HEK293 (cell line): ENCODE measurements around the gene OVOL2.

Experiments used
- CTCF ChIA-PET: fragments of 350-600 bp; formaldehyde crosslinking; extraction: SDS; loops from one replicate; lab custom pipeline; 2021; ENCODE audit warnings: antibody characterized with exemption; lab: Yijun Ruan, JAX
- POLR2A ChIA-PET: fragments of 300-600 bp; formaldehyde crosslinking; extraction: SDS; loops from one replicate; lab custom pipeline; 2020; ENCODE audit warnings: antibody characterized with exemption, inconsistent platforms; lab: Yijun Ruan, JAX
- H3K27ac ChIP-seq: fragments of 200-500 bp; sonication (Bioruptor generic); 2 replicates; pipeline ENCODE4 v1.5.1; 2014; ENCODE audit warnings: low read depth, low read length, control low read depth, inconsistent platforms; ENCODE audit errors: extremely low read depth
- H3K36me3 ChIP-seq, 2 experiments: fragments of 200-500 bp in 1 of 2; sonication (Bioruptor generic) in 1 of 2; 1 replicate in 1 of 2; 2 replicates in 1 of 2; pipeline ENCODE4 v1.5.1; 2014 to 2017; ENCODE audit warnings: inconsistent platforms in 2 of 2, low read length in 2 of 2; ENCODE audit not compliant: control insufficient read depth in 2 of 2, insufficient read depth in 1 of 2
- H3K4me1 ChIP-seq: fragments of 200-500 bp; sonication (Bioruptor generic); 2 replicates; pipeline ENCODE4 v1.5.1; 2014; ENCODE audit warnings: mild to moderate bottlenecking, low read length, inconsistent platforms; ENCODE audit not compliant: control insufficient read depth, insufficient read depth
- H3K4me3 ChIP-seq: 2 replicates; pipeline ENCODE4 v1.5.1; 2011; ENCODE audit warnings: low read depth, mild to moderate bottlenecking, control low read depth, low read length, moderate library complexity
- H3K9me3 ChIP-seq: fragments of 200-500 bp; sonication (Bioruptor generic); 2 replicates; pipeline ENCODE4 v1.5.1; 2014; ENCODE audit warnings: low read depth, low read length, inconsistent platforms; ENCODE audit not compliant: control insufficient read depth, insufficient read depth
- FEZF1 ChIP-seq: fragments of 450-650 bp; formaldehyde crosslinking; IDR thresholded peaks from 2 replicates; pipeline ENCODE4 v1.5.1; 2016; ENCODE audit warnings: missing biosample characterization, missing genetic modification characterization
- GLI4 ChIP-seq: fragments of 450-650 bp; formaldehyde crosslinking; IDR thresholded peaks from 2 replicates; pipeline ENCODE4 v1.5.1; 2016; ENCODE audit warnings: missing biosample characterization, missing genetic modification characterization
- IKZF3 ChIP-seq: fragments of 450-650 bp; IDR thresholded peaks from 2 replicates; pipeline ENCODE4 v1.5.0; 2018; ENCODE audit warnings: missing biosample characterization, mild to moderate bottlenecking, missing genetic modification characterization, moderate library complexity
- MYNN ChIP-seq: fragments of 450-650 bp; formaldehyde crosslinking; IDR thresholded peaks from 2 replicates; pipeline ENCODE4 v1.5.1; 2016; ENCODE audit warnings: missing biosample characterization, missing genetic modification characterization, borderline replicate concordance
- TRIM28 ChIP-seq: IDR thresholded peaks from 2 replicates; pipeline ENCODE4 v1.6.1; 2011; ENCODE audit warnings: low read length, control low read depth, borderline replicate concordance
- WT1 ChIP-seq: fragments of 450-650 bp; formaldehyde crosslinking; IDR thresholded peaks from 2 replicates; pipeline ENCODE4 v1.5.1; 2016; ENCODE audit warnings: missing biosample characterization, missing genetic modification characterization
- YY2 ChIP-seq: fragments of 450-650 bp; formaldehyde crosslinking; IDR thresholded peaks from 2 replicates; pipeline ENCODE4 v1.5.1; 2016; ENCODE audit warnings: missing biosample characterization, missing genetic modification characterization
- ZBTB20 ChIP-seq: fragments of 450-650 bp; formaldehyde crosslinking; IDR thresholded peaks from 2 replicates; pipeline ENCODE4 v1.5.1; 2016; ENCODE audit warnings: missing biosample characterization, missing genetic modification characterization
- ZBTB26 ChIP-seq: fragments of 450-650 bp; formaldehyde crosslinking; optimal IDR thresholded peaks from 2 replicates; pipeline ENCODE3; 2016; ENCODE audit warnings: missing biosample characterization, mild to moderate bottlenecking, missing genetic modification characterization
- ZFP3 ChIP-seq: fragments of 450-650 bp; formaldehyde crosslinking; IDR thresholded peaks from 2 replicates; pipeline ENCODE4 v1.5.1; 2016; ENCODE audit warnings: low read depth, missing biosample characterization, missing genetic modification characterization
- ZFP41 ChIP-seq: fragments of 450-650 bp; formaldehyde crosslinking; IDR thresholded peaks from 2 replicates; pipeline ENCODE4 v1.5.1; 2016; ENCODE audit warnings: missing biosample characterization, missing genetic modification characterization, borderline replicate concordance
- ZIC2 ChIP-seq: fragments of 450-650 bp; formaldehyde crosslinking; IDR thresholded peaks from 2 replicates; pipeline ENCODE4 v1.5.1; 2016; ENCODE audit warnings: missing biosample characterization, missing genetic modification characterization
- ZNF138 ChIP-seq: fragments of 450-650 bp; formaldehyde crosslinking; IDR thresholded peaks from 2 replicates; pipeline ENCODE4 v1.5.1; 2016; ENCODE audit warnings: missing biosample characterization, missing genetic modification characterization, borderline replicate concordance
- ZNF354C ChIP-seq: fragments of 450-650 bp; formaldehyde crosslinking; IDR thresholded peaks from 2 replicates; pipeline ENCODE4 v1.5.1; 2016; ENCODE audit warnings: missing biosample characterization, missing genetic modification characterization, low read depth, borderline replicate concordance
- ZNF37A ChIP-seq: fragments of 450-650 bp; IDR thresholded peaks from 2 replicates; pipeline ENCODE4 v1.5.1; 2018; ENCODE audit warnings: missing biosample characterization, missing genetic modification characterization
- ZNF473 ChIP-seq: fragments of 450-650 bp; formaldehyde crosslinking; IDR thresholded peaks from 2 replicates; pipeline ENCODE4 v1.5.1; 2017; ENCODE audit warnings: missing biosample characterization, missing genetic modification characterization
- ZNF514 ChIP-seq: fragments of 450-650 bp; formaldehyde crosslinking; IDR thresholded peaks from 2 replicates; pipeline ENCODE4 v1.5.1; 2016; ENCODE audit warnings: missing biosample characterization, missing genetic modification characterization
- ZNF530 ChIP-seq: fragments of 450-650 bp; formaldehyde crosslinking; IDR thresholded peaks from 2 replicates; pipeline ENCODE4 v1.5.1; 2016; ENCODE audit warnings: low read depth, missing biosample characterization, missing genetic modification characterization
- ZNF555 ChIP-seq: fragments of 450-650 bp; formaldehyde crosslinking; conservative IDR thresholded peaks from 2 replicates; pipeline ENCODE4 v1.5.1; 2017; ENCODE audit warnings: missing biosample characterization, mild to moderate bottlenecking, missing genetic modification characterization, inconsistent platforms
- ZNF596 ChIP-seq: fragments of 450-650 bp; IDR thresholded peaks from 2 replicates; pipeline ENCODE4 v1.5.0; 2018; ENCODE audit warnings: missing biosample characterization, mild to moderate bottlenecking, missing genetic modification characterization, moderate library complexity
- ZNF701 ChIP-seq: fragments of 450-650 bp; formaldehyde crosslinking; IDR thresholded peaks from 2 replicates; pipeline ENCODE4 v1.5.1; 2016; ENCODE audit warnings: missing biosample characterization, missing genetic modification characterization
- ZNF747 ChIP-seq: fragments of 450-650 bp; formaldehyde crosslinking; IDR thresholded peaks from 2 replicates; pipeline ENCODE4 v1.5.1; 2016; ENCODE audit warnings: missing biosample characterization, missing genetic modification characterization
- ZNF76 ChIP-seq: fragments of 450-650 bp; formaldehyde crosslinking; IDR thresholded peaks from 2 replicates; pipeline ENCODE4; 2016; ENCODE audit warnings: low read depth, missing biosample characterization, missing genetic modification characterization, borderline replicate concordance
- ZNF777 ChIP-seq: fragments of 450-650 bp; formaldehyde crosslinking; IDR thresholded peaks from 2 replicates; pipeline ENCODE4 v1.5.1; 2017; ENCODE audit warnings: missing biosample characterization, missing genetic modification characterization, borderline replicate concordance
- ZNF830 ChIP-seq: fragments of 450-650 bp; IDR thresholded peaks from 2 replicates; pipeline ENCODE4 v1.5.0; 2018; ENCODE audit warnings: missing biosample characterization, missing genetic modification characterization, low read depth, mild to moderate bottlenecking, moderate library complexity
- ZNF837 ChIP-seq: fragments of 450-650 bp; formaldehyde crosslinking; IDR thresholded peaks from 2 replicates; pipeline ENCODE4 v1.5.1; 2016; ENCODE audit warnings: missing biosample characterization, missing genetic modification characterization
- ZNF843 ChIP-seq: fragments of 450-650 bp; formaldehyde crosslinking; IDR thresholded peaks from 2 replicates; pipeline ENCODE4 v1.5.1; 2016; ENCODE audit warnings: missing biosample characterization, missing genetic modification characterization
- TF ChIP-seq, protein P1 (sequence below): fragments of 450-650 bp; formaldehyde crosslinking; IDR thresholded peaks from 2 replicates; pipeline ENCODE4 v1.5.1; 2016; ENCODE audit warnings: missing biosample characterization, missing genetic modification characterization
- TF ChIP-seq, protein P2 (sequence below): fragments of 450-650 bp; formaldehyde crosslinking; IDR thresholded peaks from 2 replicates; pipeline ENCODE4 v1.5.1; 2016; ENCODE audit warnings: missing biosample characterization, missing genetic modification characterization
- TF ChIP-seq, protein P3 (sequence below): fragments of 450-650 bp; formaldehyde crosslinking; IDR thresholded peaks from 2 replicates; pipeline ENCODE4 v1.5.1; 2016; ENCODE audit warnings: missing biosample characterization, missing genetic modification characterization

The OVOL2 gene

GRCh38 chr20:18050628-18051027, 7.1 kb downstream of the OVOL2 start:
- Histone ChIP-seq H3K36me3 (no peaks in the 10 kb centered on the region; a peak in 1 of 3 replicates), H3K9me3 (no peaks in the 10 kb centered on the region)
- TF ChIP-seq GLI4 (tag by site-specific recombination) (no peak), ZBTB26 (tag by site-specific recombination) (no peak), IKZF3 (tag by site-specific recombination) (no peak), ZNF530 (tag by site-specific recombination) (no peak)
- TF ChIP-seq, all 188 proteins: peak for 0
- ChIA-PET POLR2A (no interaction called here), CTCF (no interaction called here)
- Histone ChIP-seq H3K4me1 (no peaks in the 10 kb centered on the region), H3K4me3 (no peak overlapping the region), H3K27ac (no peak overlapping the region)

- POLR2A ChIA-PET: no interaction called here
- CTCF ChIA-PET: no interaction called here
- no peak overlapping the region for H3K4me3 ChIP-seq
Observed at GRCh38 chr20:18048176-18048575, 9.5 kb downstream of the OVOL2 start.

GRCh38 chr20:18046535-18046934, 11.2 kb downstream of the OVOL2 start:
- ChIA-PET POLR2A (no interaction called here), CTCF (no interaction called here)
- TF ChIP-seq ZFP3 (tag by site-specific recombination): no peak
- no peak for TF ChIP-seq ZNF555 (tag by site-specific recombination)
- no peak for TF ChIP-seq ZNF37A (tag by site-specific recombination)
- TF ChIP-seq TRIM28: no peak
- TF ChIP-seq FEZF1: no peak
- no peak for TF ChIP-seq ZNF76 (tag by site-specific recombination)
- no peak for TF ChIP-seq ZNF138 (tag by site-specific recombination)
- TF ChIP-seq ZIC2 (tag by site-specific recombination): no peak
- no peak for TF ChIP-seq IKZF3 (tag by site-specific recombination)
- TF ChIP-seq ZNF777 (tag by site-specific recombination): no peak
- TF ChIP-seq ZNF596 (tag by site-specific recombination): no peak
- Histone ChIP-seq H3K4me1 (no peaks in the 10 kb centered on the region), H3K27ac (no peak overlapping the region), H3K36me3 (no peaks in the 10 kb centered on the region; a peak in 1 of 3 replicates), H3K9me3 (no peaks in the 10 kb centered on the region), H3K4me3 (no peak overlapping the region)

More at GRCh38 chr20:18048176-18048575, 9.5 kb downstream of the OVOL2 start:
- TF ChIP-seq YY2 (tag by site-specific recombination): no peak
- no peak for TF ChIP-seq ZFP41 (tag by site-specific recombination)
- TF ChIP-seq ZNF701 (tag by site-specific recombination): no peak
- no peak for TF ChIP-seq WT1 (tag by site-specific recombination)
- no peak for TF ChIP-seq ZNF747 (tag by site-specific recombination)
- TF ChIP-seq ZNF837 (tag by site-specific recombination): no peak
- TF ChIP-seq ZNF354C (tag by site-specific recombination): no peak
- TF ChIP-seq, protein P1, sequence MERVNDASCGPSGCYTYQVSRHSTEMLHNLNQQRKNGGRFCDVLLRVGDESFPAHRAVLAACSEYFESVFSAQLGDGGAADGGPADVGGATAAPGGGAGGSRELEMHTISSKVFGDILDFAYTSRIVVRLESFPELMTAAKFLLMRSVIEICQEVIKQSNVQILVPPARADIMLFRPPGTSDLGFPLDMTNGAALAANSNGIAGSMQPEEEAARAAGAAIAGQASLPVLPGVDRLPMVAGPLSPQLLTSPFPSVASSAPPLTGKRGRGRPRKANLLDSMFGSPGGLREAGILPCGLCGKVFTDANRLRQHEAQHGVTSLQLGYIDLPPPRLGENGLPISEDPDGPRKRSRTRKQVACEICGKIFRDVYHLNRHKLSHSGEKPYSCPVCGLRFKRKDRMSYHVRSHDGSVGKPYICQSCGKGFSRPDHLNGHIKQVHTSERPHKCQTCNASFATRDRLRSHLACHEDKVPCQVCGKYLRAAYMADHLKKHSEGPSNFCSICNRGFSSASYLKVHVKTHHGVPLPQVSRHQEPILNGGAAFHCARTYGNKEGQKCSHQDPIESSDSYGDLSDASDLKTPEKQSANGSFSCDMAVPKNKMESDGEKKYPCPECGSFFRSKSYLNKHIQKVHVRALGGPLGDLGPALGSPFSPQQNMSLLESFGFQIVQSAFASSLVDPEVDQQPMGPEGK: no peak
- TF ChIP-seq ZNF473: no peak
- no peak for TF ChIP-seq MYNN (tag by site-specific recombination)
- TF ChIP-seq ZNF138 (tag by site-specific recombination): no peak
- TF ChIP-seq, protein P2, sequence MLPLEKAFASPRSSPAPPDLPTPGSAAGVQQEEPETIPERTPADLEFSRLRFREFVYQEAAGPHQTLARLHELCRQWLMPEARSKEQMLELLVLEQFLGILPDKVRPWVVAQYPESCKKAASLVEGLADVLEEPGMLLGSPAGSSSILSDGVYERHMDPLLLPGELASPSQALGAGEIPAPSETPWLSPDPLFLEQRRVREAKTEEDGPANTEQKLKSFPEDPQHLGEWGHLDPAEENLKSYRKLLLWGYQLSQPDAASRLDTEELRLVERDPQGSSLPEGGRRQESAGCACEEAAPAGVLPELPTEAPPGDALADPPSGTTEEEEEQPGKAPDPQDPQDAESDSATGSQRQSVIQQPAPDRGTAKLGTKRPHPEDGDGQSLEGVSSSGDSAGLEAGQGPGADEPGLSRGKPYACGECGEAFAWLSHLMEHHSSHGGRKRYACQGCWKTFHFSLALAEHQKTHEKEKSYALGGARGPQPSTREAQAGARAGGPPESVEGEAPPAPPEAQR (tag by site-specific recombination): no peak
- no peak for TF ChIP-seq ZNF830 (tag by site-specific recombination)
- TF ChIP-seq ZNF596 (tag by site-specific recombination): no peak
- no peak for TF ChIP-seq ZNF514 (tag by site-specific recombination)
- TF ChIP-seq ZBTB20: no peak
- TF ChIP-seq, protein P3, sequence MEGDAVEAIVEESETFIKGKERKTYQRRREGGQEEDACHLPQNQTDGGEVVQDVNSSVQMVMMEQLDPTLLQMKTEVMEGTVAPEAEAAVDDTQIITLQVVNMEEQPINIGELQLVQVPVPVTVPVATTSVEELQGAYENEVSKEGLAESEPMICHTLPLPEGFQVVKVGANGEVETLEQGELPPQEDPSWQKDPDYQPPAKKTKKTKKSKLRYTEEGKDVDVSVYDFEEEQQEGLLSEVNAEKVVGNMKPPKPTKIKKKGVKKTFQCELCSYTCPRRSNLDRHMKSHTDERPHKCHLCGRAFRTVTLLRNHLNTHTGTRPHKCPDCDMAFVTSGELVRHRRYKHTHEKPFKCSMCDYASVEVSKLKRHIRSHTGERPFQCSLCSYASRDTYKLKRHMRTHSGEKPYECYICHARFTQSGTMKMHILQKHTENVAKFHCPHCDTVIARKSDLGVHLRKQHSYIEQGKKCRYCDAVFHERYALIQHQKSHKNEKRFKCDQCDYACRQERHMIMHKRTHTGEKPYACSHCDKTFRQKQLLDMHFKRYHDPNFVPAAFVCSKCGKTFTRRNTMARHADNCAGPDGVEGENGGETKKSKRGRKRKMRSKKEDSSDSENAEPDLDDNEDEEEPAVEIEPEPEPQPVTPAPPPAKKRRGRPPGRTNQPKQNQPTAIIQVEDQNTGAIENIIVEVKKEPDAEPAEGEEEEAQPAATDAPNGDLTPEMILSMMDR (tag by site-specific recombination): no peak
- no peak for TF ChIP-seq TRIM28
- no peak for TF ChIP-seq ZNF843 (tag by site-specific recombination)
- no peaks in the 10 kb centered on the region for H3K9me3 ChIP-seq
- H3K36me3 ChIP-seq: no peaks in the 10 kb centered on the region; a peak in 1 of 3 replicates
- no peak overlapping the region for H3K27ac ChIP-seq
- no peaks in the 10 kb centered on the region for H3K4me1 ChIP-seq
